Ishikawa (cell line): ENCODE results near the gene OR5T2.

Experiments used
- CEBPB ChIP-seq: IDR thresholded peaks from 2 replicates; pipeline ENCODE4 v1.6.1; 2012
- CREB1 ChIP-seq: IDR thresholded peaks from 2 replicates; pipeline ENCODE4 v1.6.1; 2012; ENCODE audit warnings: low read depth
- EGR1 ChIP-seq: IDR thresholded peaks from 2 replicates; pipeline ENCODE4 v1.6.1; 2012
- EP300 ChIP-seq: IDR thresholded peaks from 2 replicates; pipeline ENCODE4 v1.6.1; 2012; ENCODE audit warnings: borderline replicate concordance
- FOXM1 ChIP-seq: IDR thresholded peaks from 2 replicates; pipeline ENCODE4 v1.6.1; 2012; ENCODE audit warnings: low read depth, borderline replicate concordance
- NFIC ChIP-seq: IDR thresholded peaks from 2 replicates; pipeline ENCODE4 v1.6.1; 2012
- RAD21 ChIP-seq: IDR thresholded peaks from 2 replicates; pipeline ENCODE4 v1.6.1; 2012; ENCODE audit warnings: low read depth
- TAF1 ChIP-seq: IDR thresholded peaks from 2 replicates; pipeline ENCODE4 v1.6.1; 2012; ENCODE audit warnings: low read depth, mild to moderate bottlenecking
- TCF12 ChIP-seq: IDR thresholded peaks from 2 replicates; pipeline ENCODE4 v1.6.1; 2012; ENCODE audit warnings: low read depth
- TEAD4 ChIP-seq: IDR thresholded peaks from 2 replicates; pipeline ENCODE4 v1.6.1; 2012
- YY1 ChIP-seq: IDR thresholded peaks from 2 replicates; pipeline ENCODE4 v1.6.1; 2012; ENCODE audit warnings: low read depth
- ZBTB7A ChIP-seq: IDR thresholded peaks from 2 replicates; pipeline ENCODE4 v1.6.1; 2012; ENCODE audit warnings: low read depth
- TF ChIP-seq, protein P1 (sequence below): IDR thresholded peaks from 2 replicates; pipeline ENCODE4 v1.6.1; 2012
- TF ChIP-seq, protein P2 (sequence below): IDR thresholded peaks from 2 replicates; pipeline ENCODE4 v1.6.1; 2012
- TF ChIP-seq, protein P3 (sequence below): IDR thresholded peaks from 2 replicates; pipeline ENCODE4 v1.6.1; 2012; ENCODE audit warnings: low read depth, mild to moderate bottlenecking

OR5T2 gene

DNA sequence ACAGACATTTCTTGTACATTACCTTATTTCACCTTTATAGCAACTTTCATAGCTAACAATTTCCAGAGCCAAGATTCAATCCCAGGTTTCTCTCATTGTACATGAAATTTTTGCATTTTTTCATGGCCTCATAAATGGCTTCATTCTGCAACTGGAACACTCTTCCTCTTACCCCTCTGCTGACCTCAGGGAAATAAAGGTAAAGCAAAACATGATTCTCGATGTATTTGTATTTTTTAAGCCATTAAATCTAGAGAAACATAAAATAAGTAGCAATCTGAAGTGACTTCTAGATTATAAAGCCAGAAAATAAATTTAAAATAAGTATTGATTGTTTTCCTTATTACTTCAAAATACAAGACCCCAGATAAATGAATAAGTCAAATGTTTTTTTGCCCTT is at the start of gene OR5T2:
OR5T2 (minus strand) TSS at position 101 of the 400 bp plus-strand sequence. CDS start 1,193 bp downstream, outside the sequence.
- TF ChIP-seq, protein P1, sequence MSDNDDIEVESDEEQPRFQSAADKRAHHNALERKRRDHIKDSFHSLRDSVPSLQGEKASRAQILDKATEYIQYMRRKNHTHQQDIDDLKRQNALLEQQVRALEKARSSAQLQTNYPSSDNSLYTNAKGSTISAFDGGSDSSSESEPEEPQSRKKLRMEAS, result no peak
- TF ChIP-seq TAF1, result no peak
- TF ChIP-seq, protein P2, sequence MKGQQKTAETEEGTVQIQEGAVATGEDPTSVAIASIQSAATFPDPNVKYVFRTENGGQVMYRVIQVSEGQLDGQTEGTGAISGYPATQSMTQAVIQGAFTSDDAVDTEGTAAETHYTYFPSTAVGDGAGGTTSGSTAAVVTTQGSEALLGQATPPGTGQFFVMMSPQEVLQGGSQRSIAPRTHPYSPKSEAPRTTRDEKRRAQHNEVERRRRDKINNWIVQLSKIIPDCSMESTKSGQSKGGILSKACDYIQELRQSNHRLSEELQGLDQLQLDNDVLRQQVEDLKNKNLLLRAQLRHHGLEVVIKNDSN, result no peak
- no peak for TF ChIP-seq EGR1
- TF ChIP-seq RAD21, result no peak
- no peak for TF ChIP-seq FOXM1
- TF ChIP-seq CREB1, result no peak
- no peak for TF ChIP-seq CEBPB
- no peak for TF ChIP-seq NFIC
- TF ChIP-seq ZBTB7A, result no peak
- TF ChIP-seq TEAD4, result no peak
- no peak for TF ChIP-seq TCF12
- no peak for TF ChIP-seq YY1
- no peak for TF ChIP-seq EP300

DNA sequence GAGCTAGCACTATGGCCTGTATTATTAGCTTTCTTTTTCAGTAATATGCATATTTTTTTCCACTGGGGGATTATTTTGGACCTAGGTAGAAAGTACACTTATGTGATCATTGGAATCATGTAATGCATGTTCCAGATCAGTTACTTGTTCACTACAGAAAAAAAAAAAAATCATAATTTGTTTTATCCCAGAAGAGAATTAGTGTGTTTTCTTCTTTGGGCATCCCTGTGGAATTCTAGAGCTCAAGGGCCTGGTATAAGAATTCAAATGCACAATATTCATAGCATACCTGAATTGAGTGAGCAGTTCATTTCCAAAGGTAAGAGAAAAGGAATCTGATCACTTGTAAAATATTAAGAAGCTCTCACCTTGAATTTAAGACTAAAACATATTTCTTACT is 39.8 kb upstream of the OR5T2 start, which contains the start of gene OR5T1:
OR5T1 (plus strand) TSS at position 301 of the 400 bp plus-strand sequence. CDS start 1,485 bp downstream, outside the sequence.
- TF ChIP-seq ZBTB7A, result no peak
- TF ChIP-seq CREB1, result no peak
- TF ChIP-seq, protein P3, sequence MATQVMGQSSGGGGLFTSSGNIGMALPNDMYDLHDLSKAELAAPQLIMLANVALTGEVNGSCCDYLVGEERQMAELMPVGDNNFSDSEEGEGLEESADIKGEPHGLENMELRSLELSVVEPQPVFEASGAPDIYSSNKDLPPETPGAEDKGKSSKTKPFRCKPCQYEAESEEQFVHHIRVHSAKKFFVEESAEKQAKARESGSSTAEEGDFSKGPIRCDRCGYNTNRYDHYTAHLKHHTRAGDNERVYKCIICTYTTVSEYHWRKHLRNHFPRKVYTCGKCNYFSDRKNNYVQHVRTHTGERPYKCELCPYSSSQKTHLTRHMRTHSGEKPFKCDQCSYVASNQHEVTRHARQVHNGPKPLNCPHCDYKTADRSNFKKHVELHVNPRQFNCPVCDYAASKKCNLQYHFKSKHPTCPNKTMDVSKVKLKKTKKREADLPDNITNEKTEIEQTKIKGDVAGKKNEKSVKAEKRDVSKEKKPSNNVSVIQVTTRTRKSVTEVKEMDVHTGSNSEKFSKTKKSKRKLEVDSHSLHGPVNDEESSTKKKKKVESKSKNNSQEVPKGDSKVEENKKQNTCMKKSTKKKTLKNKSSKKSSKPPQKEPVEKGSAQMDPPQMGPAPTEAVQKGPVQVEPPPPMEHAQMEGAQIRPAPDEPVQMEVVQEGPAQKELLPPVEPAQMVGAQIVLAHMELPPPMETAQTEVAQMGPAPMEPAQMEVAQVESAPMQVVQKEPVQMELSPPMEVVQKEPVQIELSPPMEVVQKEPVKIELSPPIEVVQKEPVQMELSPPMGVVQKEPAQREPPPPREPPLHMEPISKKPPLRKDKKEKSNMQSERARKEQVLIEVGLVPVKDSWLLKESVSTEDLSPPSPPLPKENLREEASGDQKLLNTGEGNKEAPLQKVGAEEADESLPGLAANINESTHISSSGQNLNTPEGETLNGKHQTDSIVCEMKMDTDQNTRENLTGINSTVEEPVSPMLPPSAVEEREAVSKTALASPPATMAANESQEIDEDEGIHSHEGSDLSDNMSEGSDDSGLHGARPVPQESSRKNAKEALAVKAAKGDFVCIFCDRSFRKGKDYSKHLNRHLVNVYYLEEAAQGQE, result no peak
- TF ChIP-seq, protein P1, result no peak
- no peak for TF ChIP-seq RAD21
- TF ChIP-seq CEBPB, result no peak
- no peak for TF ChIP-seq NFIC
- no peak for TF ChIP-seq FOXM1
- TF ChIP-seq TAF1, result no peak
- no peak for TF ChIP-seq YY1
- no peak for TF ChIP-seq EP300
- TF ChIP-seq EGR1, result no peak
- TF ChIP-seq, protein P2, result no peak
- TF ChIP-seq TEAD4, result no peak
- TF ChIP-seq TCF12, result no peak

DNA sequence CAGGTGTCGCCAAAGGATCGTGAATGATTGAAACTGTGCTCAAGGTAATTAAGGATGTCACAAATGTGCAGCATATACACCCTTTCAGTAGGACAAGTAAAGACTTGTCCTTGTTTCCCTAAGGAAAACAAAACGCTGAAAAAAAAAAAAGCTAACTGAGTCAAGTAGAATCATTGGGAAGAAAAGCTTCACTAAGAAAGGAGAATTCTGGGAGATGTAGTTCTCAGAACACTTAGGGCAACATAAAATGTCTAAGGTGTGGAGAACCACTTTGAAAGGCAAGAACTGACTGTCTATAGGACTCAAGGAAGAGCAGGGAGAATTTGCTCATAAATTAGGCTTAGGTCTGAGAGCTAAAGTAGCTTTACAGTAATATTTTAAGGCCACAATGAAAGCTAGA is 37.0 kb upstream of the OR5T2 start:
- no peak for TF ChIP-seq TCF12
- TF ChIP-seq, protein P3, result no peak
- no peak for TF ChIP-seq ZBTB7A
- no peak for TF ChIP-seq EP300
- TF ChIP-seq EGR1, result no peak
- no peak for TF ChIP-seq CEBPB
- TF ChIP-seq TEAD4, result no peak
- TF ChIP-seq, protein P1, result no peak
- no peak for TF ChIP-seq CREB1
- no peak for TF ChIP-seq YY1
- TF ChIP-seq RAD21, result no peak
- no peak for TF ChIP-seq FOXM1
- TF ChIP-seq TAF1, result no peak
- no peak for TF ChIP-seq NFIC
- TF ChIP-seq, protein P2, result no peak

DNA sequence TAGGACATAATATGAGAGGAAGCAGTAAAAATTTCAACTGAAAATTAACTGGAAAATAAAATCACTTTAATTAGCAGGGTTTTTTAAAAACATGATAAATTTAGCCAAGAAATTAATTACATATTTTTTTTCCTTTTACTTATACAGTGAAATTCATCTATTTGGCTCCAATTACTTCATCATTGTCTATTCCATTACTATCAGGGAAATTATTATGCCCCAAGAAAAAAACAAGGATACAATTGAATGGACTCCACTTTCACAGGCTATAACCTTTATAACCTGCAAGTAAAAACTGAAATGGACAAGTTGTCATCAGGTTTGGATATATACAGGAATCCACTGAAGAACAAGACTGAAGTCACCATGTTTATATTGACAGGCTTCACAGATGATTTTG is 17.9 kb upstream of the OR5T2 start, which contains the start of gene OR5T3:
OR5T3 (plus strand) TSS at position 301 of the 400 bp plus-strand sequence; CDS start at position 301, 0 bp downstream.
- TF ChIP-seq TCF12, result no peak
- no peak for TF ChIP-seq CEBPB
- TF ChIP-seq, protein P3, result no peak
- no peak for TF ChIP-seq EP300
- TF ChIP-seq ZBTB7A, result no peak
- TF ChIP-seq FOXM1, result no peak
- no peak for TF ChIP-seq TEAD4
